Bronchial epithelial cell (primary cell): Measurements from ENCODE around the gene DRD3. TPM values are rescaled to one million over a fixed set of nuclear protein-coding genes. Genes with fewer than 3 reads are reported as not detected.

Experiments used
- DNase-seq: peaks from one replicate; pipeline ENCODE4 v3.0.0-alpha.2; 2010; ENCODE audit warnings: low read depth
- FAIRE-seq: peaks from 2 replicates; lab custom pipeline; 2011; peaks lifted over from hg19 to GRCh38; lab: Jason Lieb, UNC
- H3K27me3 ChIP-seq: 2 replicates; pipeline ENCODE4 v1.5.1; 2011; ENCODE audit warnings: low read length; ENCODE audit not compliant: control insufficient read depth, insufficient read depth
- H3K36me3 ChIP-seq: 2 replicates; pipeline ENCODE4 v1.5.1; 2011; ENCODE audit warnings: low read length; ENCODE audit not compliant: control insufficient read depth, insufficient read depth
- H3K4me3 ChIP-seq: 2 replicates; pipeline ENCODE4 v1.5.1; 2011; ENCODE audit warnings: mild to moderate bottlenecking, low read depth, low read length, control low read depth
- total RNA-seq: library from RNA; depleted of rRNA; stranded (reverse); fragments of >200 nt; gene quantifications from 2 replicates; pipeline ENCODE4 v1.2.1, GENCODE V29; 2014
- TF ChIP-seq, protein P1 (sequence below): IDR thresholded peaks from 2 replicates; pipeline ENCODE4 v1.5.1; 2011; ENCODE audit warnings: mild to moderate bottlenecking, moderate library complexity, low read length, control low read depth, inconsistent platforms; ENCODE audit not compliant: insufficient read depth, severe bottlenecking

Gene DRD3
- total RNA-seq, 1 donor from 2014 or later, result not detected

DNA sequence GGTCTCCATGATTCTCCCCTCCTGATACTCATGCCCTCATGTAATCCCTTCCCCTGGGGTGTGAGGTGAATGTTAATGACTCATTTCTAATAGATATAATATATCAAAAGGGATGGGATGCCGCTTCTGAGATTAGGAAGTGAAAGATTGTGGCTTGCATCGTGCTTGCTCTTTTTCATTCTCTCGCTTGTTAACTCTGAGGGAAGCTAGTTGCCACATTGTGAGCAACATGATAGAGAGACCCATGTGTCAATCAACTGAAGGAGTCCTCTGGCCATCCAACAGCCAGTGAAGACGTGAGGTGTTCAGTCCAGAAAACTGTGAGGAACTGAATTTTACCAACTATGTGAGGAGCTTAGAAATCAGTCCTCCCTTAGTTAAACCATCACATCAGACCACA is 28.9 kb upstream of the DRD3 start:
- Histone ChIP-seq H3K36me3 (no peaks in the 10 kb centered on the region), H3K27me3 (peaks cover 2% of the 10 kb centered on the region), H3K4me3 (no peak overlapping the region)
- TF ChIP-seq, protein P1, sequence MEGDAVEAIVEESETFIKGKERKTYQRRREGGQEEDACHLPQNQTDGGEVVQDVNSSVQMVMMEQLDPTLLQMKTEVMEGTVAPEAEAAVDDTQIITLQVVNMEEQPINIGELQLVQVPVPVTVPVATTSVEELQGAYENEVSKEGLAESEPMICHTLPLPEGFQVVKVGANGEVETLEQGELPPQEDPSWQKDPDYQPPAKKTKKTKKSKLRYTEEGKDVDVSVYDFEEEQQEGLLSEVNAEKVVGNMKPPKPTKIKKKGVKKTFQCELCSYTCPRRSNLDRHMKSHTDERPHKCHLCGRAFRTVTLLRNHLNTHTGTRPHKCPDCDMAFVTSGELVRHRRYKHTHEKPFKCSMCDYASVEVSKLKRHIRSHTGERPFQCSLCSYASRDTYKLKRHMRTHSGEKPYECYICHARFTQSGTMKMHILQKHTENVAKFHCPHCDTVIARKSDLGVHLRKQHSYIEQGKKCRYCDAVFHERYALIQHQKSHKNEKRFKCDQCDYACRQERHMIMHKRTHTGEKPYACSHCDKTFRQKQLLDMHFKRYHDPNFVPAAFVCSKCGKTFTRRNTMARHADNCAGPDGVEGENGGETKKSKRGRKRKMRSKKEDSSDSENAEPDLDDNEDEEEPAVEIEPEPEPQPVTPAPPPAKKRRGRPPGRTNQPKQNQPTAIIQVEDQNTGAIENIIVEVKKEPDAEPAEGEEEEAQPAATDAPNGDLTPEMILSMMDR, result no peak
- DNase-seq, result no peak
- FAIRE-seq, result no peak

DNA sequence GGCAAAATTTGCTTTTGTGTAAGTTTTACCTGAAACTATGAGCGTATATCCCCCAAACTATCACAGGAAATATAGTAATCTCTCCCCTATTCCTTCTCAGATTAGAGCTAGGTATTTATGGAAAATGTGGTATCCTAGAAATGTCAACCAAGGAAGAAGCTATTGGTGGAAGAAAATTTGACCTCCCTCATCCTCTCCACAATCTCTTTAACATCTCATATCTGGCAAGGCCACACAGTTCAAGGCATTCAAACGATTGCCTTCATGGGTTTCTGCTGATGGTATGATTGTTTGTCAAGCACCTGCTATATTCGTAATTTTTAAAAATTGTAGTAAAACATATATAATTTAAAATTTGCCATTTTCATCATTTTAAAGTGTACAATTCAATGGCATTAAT is 27.5 kb upstream of the DRD3 start:
- TF ChIP-seq, protein P1, result no peak
- DNase-seq (no peak), FAIRE-seq (no peak)
- H3K27me3 ChIP-seq, result no peaks in the 10 kb centered on the region
- H3K36me3 ChIP-seq, result no peaks in the 10 kb centered on the region
- no peak overlapping the region for H3K4me3 ChIP-seq

DNA sequence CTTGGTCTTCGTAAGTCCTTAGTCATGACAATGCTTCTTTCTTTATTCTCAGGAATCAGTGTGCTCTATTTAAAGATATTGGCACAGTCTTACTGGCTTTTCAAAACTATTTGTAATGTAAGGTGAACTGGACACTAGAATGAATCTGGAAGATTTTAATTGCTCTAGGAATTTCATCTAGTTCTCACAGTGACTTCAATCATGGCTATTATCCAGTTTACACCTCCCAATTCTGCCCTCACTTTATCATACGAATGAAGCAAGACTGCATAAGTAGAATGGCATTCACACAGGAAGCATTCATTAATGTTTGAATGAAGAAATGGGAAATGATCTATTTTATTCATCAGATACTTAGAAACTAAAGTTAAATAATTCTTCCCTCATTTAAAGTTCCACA is 26.7 kb upstream of the DRD3 start:
- no peaks in the 10 kb centered on the region for H3K36me3 ChIP-seq
- H3K27me3 ChIP-seq, result no peaks in the 10 kb centered on the region
- TF ChIP-seq, protein P1, result no peak
- DNase-seq (no peak), FAIRE-seq (no peak)
- no peak overlapping the region for H3K4me3 ChIP-seq

DNA sequence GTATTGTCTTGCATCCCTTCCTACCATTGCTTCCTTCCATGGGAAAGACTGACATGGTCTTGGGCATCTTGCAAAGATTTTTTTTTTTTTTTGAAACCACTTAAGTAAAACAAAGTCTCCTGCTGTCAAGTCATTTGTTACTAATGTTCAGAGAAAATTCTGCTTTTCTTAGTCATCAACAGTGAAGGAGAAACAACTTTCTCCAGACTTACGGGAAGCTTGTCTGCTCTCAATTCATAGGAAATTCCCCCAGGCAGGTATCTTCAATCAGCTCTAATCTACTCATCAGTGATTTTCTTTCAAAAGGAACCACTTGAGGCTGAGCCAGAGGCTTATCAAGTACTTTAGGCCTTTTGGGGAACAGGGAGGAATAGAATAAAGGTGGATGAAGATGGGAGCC is 15.9 kb upstream of the DRD3 start:
- Histone ChIP-seq H3K4me3 (no peak overlapping the region), H3K27me3 (no peaks in the 10 kb centered on the region), H3K36me3 (no peaks in the 10 kb centered on the region)
- FAIRE-seq (no peak), DNase-seq (no peak)
- TF ChIP-seq, protein P1, result no peak

DNA sequence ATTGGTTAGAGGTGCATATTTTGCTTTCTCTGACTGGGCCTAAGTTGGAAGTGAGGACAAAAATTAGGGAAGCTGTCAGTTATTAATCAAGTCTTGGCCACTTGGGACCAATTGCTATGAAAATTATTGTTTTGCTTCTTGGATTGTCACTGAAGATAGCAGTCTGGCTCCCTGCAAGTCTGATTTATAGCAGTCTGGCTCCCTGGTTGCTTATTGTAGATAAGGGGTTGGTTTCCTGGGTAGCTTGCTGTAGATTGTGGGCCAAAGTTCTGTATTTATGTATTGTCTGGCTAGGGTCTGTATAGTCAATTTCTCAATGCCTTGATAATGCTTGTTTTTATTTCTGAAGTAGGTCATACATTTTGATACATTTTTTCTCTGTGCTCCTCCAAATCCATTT is 13.3 kb upstream of the DRD3 start:
- H3K27me3 ChIP-seq, result no peaks in the 10 kb centered on the region
- no peaks in the 10 kb centered on the region for H3K36me3 ChIP-seq
- DNase-seq, result no peak
- TF ChIP-seq, protein P1, result no peak
- FAIRE-seq, result no peak
- no peak overlapping the region for H3K4me3 ChIP-seq

DNA sequence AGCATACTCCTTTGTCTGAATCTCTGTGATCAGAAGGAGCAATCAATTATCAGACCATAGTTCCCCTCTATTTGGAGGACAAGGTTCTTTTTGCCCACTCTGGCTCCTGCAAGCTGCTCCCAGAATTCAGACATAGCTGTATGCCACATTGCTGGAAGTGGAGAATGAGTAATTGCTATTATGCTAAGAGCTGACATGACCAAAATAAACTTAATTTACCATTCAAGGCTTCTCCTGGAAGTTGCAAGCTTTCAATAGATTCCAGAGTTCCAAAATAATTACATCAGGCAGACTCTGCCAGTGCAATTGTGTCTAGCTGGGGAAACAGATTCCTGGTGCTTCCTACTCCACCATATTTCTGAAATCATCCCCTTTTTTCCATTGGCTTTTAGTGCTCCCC is 7.6 kb upstream of the DRD3 start:
- no peak for FAIRE-seq
- no peak overlapping the region for H3K4me3 ChIP-seq
- no peaks in the 10 kb centered on the region for H3K27me3 ChIP-seq
- H3K36me3 ChIP-seq, result no peaks in the 10 kb centered on the region
- TF ChIP-seq, protein P1, result no peak
- DNase-seq, result no peak
